Placental pericyte (primary cell): ENCODE measurements around the gene SLC15A1. TPM values are rescaled to one million over a fixed set of nuclear protein-coding genes. Genes with fewer than 3 reads are reported as not detected.

Experiments
- small RNA-seq: library from RNA; depleted of rRNA; stranded (forward); fragments of <200 nt; gene quantifications from one replicate; pipeline ENCODE3, GENCODE V24; 2012; ENCODE audit warnings: low replicate concordance
- total RNA-seq: library from RNA; depleted of rRNA; stranded (reverse); fragments of >200 nt; gene quantifications from 2 replicates; pipeline ENCODE4 v1.2.3, GENCODE V29; 2012

SLC15A1 gene, protein sequence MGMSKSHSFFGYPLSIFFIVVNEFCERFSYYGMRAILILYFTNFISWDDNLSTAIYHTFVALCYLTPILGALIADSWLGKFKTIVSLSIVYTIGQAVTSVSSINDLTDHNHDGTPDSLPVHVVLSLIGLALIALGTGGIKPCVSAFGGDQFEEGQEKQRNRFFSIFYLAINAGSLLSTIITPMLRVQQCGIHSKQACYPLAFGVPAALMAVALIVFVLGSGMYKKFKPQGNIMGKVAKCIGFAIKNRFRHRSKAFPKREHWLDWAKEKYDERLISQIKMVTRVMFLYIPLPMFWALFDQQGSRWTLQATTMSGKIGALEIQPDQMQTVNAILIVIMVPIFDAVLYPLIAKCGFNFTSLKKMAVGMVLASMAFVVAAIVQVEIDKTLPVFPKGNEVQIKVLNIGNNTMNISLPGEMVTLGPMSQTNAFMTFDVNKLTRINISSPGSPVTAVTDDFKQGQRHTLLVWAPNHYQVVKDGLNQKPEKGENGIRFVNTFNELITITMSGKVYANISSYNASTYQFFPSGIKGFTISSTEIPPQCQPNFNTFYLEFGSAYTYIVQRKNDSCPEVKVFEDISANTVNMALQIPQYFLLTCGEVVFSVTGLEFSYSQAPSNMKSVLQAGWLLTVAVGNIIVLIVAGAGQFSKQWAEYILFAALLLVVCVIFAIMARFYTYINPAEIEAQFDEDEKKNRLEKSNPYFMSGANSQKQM
- total RNA-seq = not detected in 2 replicates

DNA sequence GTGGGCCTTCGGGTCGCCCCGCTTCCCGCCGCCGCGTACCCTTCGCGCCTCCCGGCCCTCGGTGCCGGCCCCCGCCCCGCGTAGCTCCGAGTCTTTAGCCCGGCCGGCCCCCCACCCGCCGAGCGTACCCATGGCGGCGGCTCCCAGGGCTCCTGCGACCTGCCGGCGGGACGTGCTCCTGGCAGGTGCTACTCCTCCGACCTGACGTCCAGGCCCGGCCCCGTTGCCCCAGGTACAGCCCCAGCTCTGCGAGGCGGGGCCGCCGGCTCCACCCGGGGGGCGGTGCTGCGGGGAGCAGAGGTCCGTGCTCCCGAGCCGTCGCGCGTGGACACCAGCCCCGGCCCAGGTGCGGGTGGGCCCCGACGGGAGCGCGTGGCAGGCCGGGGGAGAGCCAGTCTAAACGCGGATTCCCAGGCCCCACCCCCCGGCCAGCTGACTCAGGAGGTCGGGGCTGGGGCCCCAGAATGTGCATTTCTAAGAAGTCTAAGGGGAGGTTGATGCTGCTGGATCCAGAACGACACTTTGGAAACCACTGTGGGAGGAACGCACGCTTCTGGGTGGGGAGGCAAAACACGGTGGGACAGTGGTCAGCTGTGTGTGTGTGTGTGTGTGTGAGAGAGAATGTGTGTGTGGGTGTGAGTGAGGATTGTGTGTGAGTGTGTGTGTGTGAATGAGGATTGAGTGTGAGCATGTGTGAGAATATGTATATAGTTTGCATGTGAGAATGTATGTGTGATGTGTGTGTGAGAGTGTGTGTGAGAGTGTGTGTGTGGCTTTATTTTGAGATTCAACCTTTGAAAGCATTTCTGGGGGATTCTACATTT is at the start of gene SLC15A1:
Gene SLC15A1, minus strand, starts transcription at position 206 of the 824 bp plus-strand sequence. Its CDS starts 74 bp downstream, at position 132.

Small RNA genes lying within 50 kb of the gene (small RNA-seq; reads per million reads assigned to genes)
- gene RN7SL60P = not detected

Other genes starting within 250 kb of the SLC15A1 start
- 92.4 and 130 TPM in 2 replicates for gene STK24, start 175.6 kb downstream of the SLC15A1 start, total RNA-seq
- gene DOCK9, start 225.4 kb upstream of the SLC15A1 start, total RNA-seq = 15.1 and 78.9 TPM in 2 replicates